A549 (cell line): ENCODE measurements around the gene GRID1. TPM values are rescaled to one million over a fixed set of nuclear protein-coding genes. Genes with fewer than 3 reads are reported as not detected.

ENCODE experiments used
- ATAC-seq, 2 experiments: fragments of 200-7000 bp in 1 of 2; fragments of >200 bp in 1 of 2; cut with Nextera tagmentation in 1 of 2; cut with Tn5 transposase in 1 of 2; 3 replicates each; pipeline versions ENCODE4 v1.8.0 to v1.9.1; 2018 to 2020; ENCODE audit warnings: mild to moderate bottlenecking in 1 of 2, moderate library complexity in 1 of 2
- CTCF ChIA-PET: fragments of 300-600 bp; sonication (Branson Sonifier 250); formaldehyde crosslinking; extraction: SDS; loops from one replicate; lab custom pipeline; 2021; ENCODE audit warnings: antibody characterized with exemption, inconsistent platforms; lab: Yijun Ruan, JAX
- POLR2A ChIA-PET: fragments of 350-600 bp; formaldehyde crosslinking; extraction: SDS; loops from one replicate; lab custom pipeline; 2021; ENCODE audit warnings: antibody characterized with exemption, inconsistent platforms; lab: Yijun Ruan, JAX
- DNase-seq, 2 experiments: peaks; one replicate each; pipeline versions ENCODE4 v3.0.0 to v3.0.0-alpha.2; 2011 to 2016; ENCODE audit warnings: low read depth in 1 of 2, low spot score in 1 of 2
- FAIRE-seq: peaks from 2 replicates; lab custom pipeline; 2011; peaks lifted over from hg19 to GRCh38; lab: Jason Lieb, UNC
- H3K27ac ChIP-seq, 2 experiments: fragments of >200 bp; sonication (Bioruptor Twin); formaldehyde crosslinking; 3 replicates each; pipeline ENCODE4 v1.5.1; 2016 to 2017
- H3K4me1 ChIP-seq: fragments of >200 bp; sonication (Bioruptor Twin); formaldehyde crosslinking; 3 replicates; pipeline ENCODE4 v1.6.1; 2016
- H3K4me2 ChIP-seq: fragments of >200 bp; sonication (Bioruptor Twin); formaldehyde crosslinking; 3 replicates; pipeline ENCODE4 v1.6.1; 2016
- H3K4me3 ChIP-seq: fragments of >200 bp; sonication (Bioruptor Twin); formaldehyde crosslinking; 3 replicates; pipeline ENCODE4 v1.5.1; 2016
- H3K9me3 ChIP-seq: fragments of >200 bp; sonication (Bioruptor Twin); formaldehyde crosslinking; 3 replicates; pipeline ENCODE4 v1.6.1; 2016
- BHLHE40 ChIP-seq: IDR thresholded peaks from 2 replicates; pipeline ENCODE4 v1.6.1; 2012; ENCODE audit warnings: low read depth, low read length, inconsistent platforms
- CTCF ChIP-seq: fragments of >200 bp; sonication (Bioruptor Twin); formaldehyde crosslinking; IDR thresholded peaks from 3 replicates; pipeline ENCODE4 v1.5.1; 2016
- E2F6 ChIP-seq: IDR thresholded peaks from 2 replicates; pipeline ENCODE4 v1.6.1; 2012; ENCODE audit warnings: low read depth, borderline replicate concordance
- EP300 ChIP-seq, 2 experiments: fragments of >200 bp; sonication (Bioruptor Twin); formaldehyde crosslinking; IDR thresholded peaks; 2 replicates in 1 of 2; 3 replicates in 1 of 2; pipeline ENCODE4 v1.6.1; 2016 to 2017
- FOXS1 ChIP-seq: fragments of 250-450 bp; sonication (Bioruptor Pico); IDR thresholded peaks from 2 replicates; pipeline ENCODE4 v1.5.0; 2020; ENCODE audit warnings: mild to moderate bottlenecking, moderate library complexity
- GATA3 ChIP-seq: IDR thresholded peaks from 2 replicates; pipeline ENCODE4 v1.6.1; 2012; ENCODE audit warnings: borderline replicate concordance
- HDAC2 ChIP-seq: fragments of 200-600 bp; sonication (generic); IDR thresholded peaks from 2 replicates; pipeline ENCODE4 v1.6.1; 2016
- HEYL ChIP-seq: fragments of 250-450 bp; sonication (Bioruptor Pico); IDR thresholded peaks from 2 replicates; pipeline ENCODE4 v1.8.0; 2021; ENCODE audit warnings: mild to moderate bottlenecking, moderate library complexity
- HOXB13 ChIP-seq: fragments of 250-450 bp; sonication (Bioruptor Pico); IDR thresholded peaks from 2 replicates; pipeline ENCODE4 v1.5.0; 2020; ENCODE audit warnings: low read depth, mild to moderate bottlenecking, moderate library complexity
- KDM5A ChIP-seq: fragments of 200-600 bp; sonication (generic); IDR thresholded peaks from 2 replicates; pipeline ENCODE4 v1.6.1; 2016; ENCODE audit warnings: antibody characterized with exemption, mild to moderate bottlenecking
- MAFK ChIP-seq: fragments of 450-650 bp; IDR thresholded peaks from 2 replicates; pipeline ENCODE4 v1.6.1; 2014; ENCODE audit not compliant: partially characterized antibody
- MAZ ChIP-seq: fragments of 150-350 bp; IDR thresholded peaks from 2 replicates; pipeline ENCODE4 v1.6.1; 2014; ENCODE audit warnings: antibody characterized with exemption, low read depth, low read length, borderline replicate concordance
- MYC ChIP-seq: IDR thresholded peaks from 2 replicates; pipeline ENCODE4 v1.6.1; 2012; ENCODE audit warnings: mild to moderate bottlenecking, inconsistent platforms, low read length, improper control_type of control experiment, borderline replicate concordance
- POLR2A ChIP-seq: IDR thresholded peaks from 2 replicates; pipeline ENCODE4 v1.6.1; 2012; ENCODE audit warnings: mild to moderate bottlenecking, low read length
- RAD21 ChIP-seq, 2 experiments: fragments of >200 bp in 1 of 2; sonication (Bioruptor Twin) in 1 of 2; formaldehyde crosslinking in 1 of 2; IDR thresholded peaks in 1 of 2; conservative IDR thresholded peaks in 1 of 2; 2 replicates in 1 of 2; 3 replicates in 1 of 2; pipeline ENCODE4 v1.6.1; 2012 to 2018; ENCODE audit warnings: inconsistent platforms in 1 of 2
- RARB ChIP-seq: fragments of 250-450 bp; sonication (Bioruptor Pico); IDR thresholded peaks from 2 replicates; pipeline ENCODE4 v1.8.0; 2021; ENCODE audit warnings: mild to moderate bottlenecking, moderate library complexity
- RNF2 ChIP-seq: fragments of 200-600 bp; sonication (generic); IDR thresholded peaks from 2 replicates; pipeline ENCODE4 v1.6.1; 2016; ENCODE audit warnings: low read depth, mild to moderate bottlenecking, antibody characterized with exemption, moderate library complexity, borderline replicate concordance
- SMC3 ChIP-seq: fragments of >200 bp; sonication (Bioruptor Twin); formaldehyde crosslinking; IDR thresholded peaks from 3 replicates; pipeline ENCODE4 v1.6.1; 2018; ENCODE audit warnings: inconsistent platforms
- SREBF2 ChIP-seq: fragments of 450-650 bp; IDR thresholded peaks from 2 replicates; pipeline ENCODE4 v1.6.1; 2014; ENCODE audit warnings: mild to moderate bottlenecking, moderate library complexity
- ZFP36 ChIP-seq: fragments of 450-650 bp; IDR thresholded peaks from 2 replicates; pipeline ENCODE4 v1.6.1; 2014; ENCODE audit warnings: borderline replicate concordance; ENCODE audit not compliant: partially characterized antibody
- ZSCAN20 ChIP-seq: fragments of 250-450 bp; sonication (Bioruptor Pico); IDR thresholded peaks from 2 replicates; pipeline ENCODE4 v1.8.0; 2022; ENCODE audit warnings: mild to moderate bottlenecking, moderate library complexity
- whole genome bisulfite sequencing: methylation state at CpG from one replicate; pipeline ENCODE4 v1.1.6; 2017; ENCODE audit errors: missing lambda C conversion rate; 5-methylcytosine and 5-hydroxymethylcytosine counted together
- polyA plus RNA-seq, 4 experiments: library from polyadenylated mRNA; depleted of rRNA in 3 of 4; stranded (reverse); fragments of >200 nt; fragmentation: RNase III in 1 of 4; extraction: RNeasy Plus Mini Kit Qiagen cat#74134 plus additional on column Dnase treatment in 1 of 4; gene quantifications; 2 replicates in 3 of 4; 3 replicates in 1 of 4; pipeline ENCODE4 v1.2.3, GENCODE V29; 2011 to 2017

Gene GRID1
- polyA plus RNA-seq, 2 of the 4 experiments (the other 2 are of a cell fraction): 0.14 to 0.30 TPM

- Histone ChIP-seq H3K9me3 (no peaks in the 10 kb centered on the region), H3K4me1 (peaks cover 12% of the 10 kb centered on the region), H3K4me2 (peak overlapping the region; percentile 83), H3K27ac (no peak overlapping the region), H3K4me3 (peak overlapping the region; percentile 39; the same call in 2 of the 3 replicates)
- FAIRE-seq (no peak), DNase-seq (no peak), ATAC-seq (0 out of 6 replicates have a peak, but pooled peaks of 1 of the 2 experiments have one; percentile 3)
- ChIA-PET CTCF (interaction anchor here (0.7 to 6.7 kb wide), 15 partner anchors 9 to 1824 kb away, joined by 3 to 53 read pairs (median 4); no protein-coding TSS in a partner anchor), POLR2A (no interaction called here)
- no peak for TF ChIP-seq ZSCAN20
- TF ChIP-seq HEYL (CRISPR knock-in tag): no peak
- no peak for TF ChIP-seq RNF2
- TF ChIP-seq HOXB13 (CRISPR knock-in tag): no peak
- no peak for TF ChIP-seq ZFP36
- TF ChIP-seq MYC: no peak
- no peak for TF ChIP-seq GATA3
- no peak for TF ChIP-seq POLR2A
- no peak for TF ChIP-seq MAFK
- no peak for TF ChIP-seq HDAC2
- no peak for TF ChIP-seq FOXS1
- no peak for TF ChIP-seq MAZ
- TF ChIP-seq SREBF2: no peak
- no peak for TF ChIP-seq BHLHE40
- no peak for TF ChIP-seq KDM5A
- WGBS: 74% methylated on average over 24 of the region's 29 CpGs
Measured at GRCh38 chr10:86363833-86364490, 2.6 kb downstream of the GRID1 start.

GRCh38 chr10:86363184-86363832 lies 3.3 kb downstream of the GRID1 start:
- no peak for FAIRE-seq
- no peak overlapping the region for H3K27ac ChIP-seq
- CTCF ChIA-PET: interaction anchor here (0.6 to 6.7 kb wide), 23 partner anchors 8 to 1823 kb away, joined by 3 to 53 read pairs (median 3); no protein-coding TSS in a partner anchor

More at GRCh38 chr10:86363184-86363832, 3.3 kb downstream of the GRID1 start:
- peak overlapping the region; percentile 83 for H3K4me2 ChIP-seq
- DNase-seq (peak; percentile 58 to 70), ATAC-seq (peak; percentile 38 to 82)
- no peak for TF ChIP-seq RARB
- TF ChIP-seq E2F6: 0 out of 2 replicates have a peak, but pooled peaks have one; percentile 29
- peak; percentile 58 for TF ChIP-seq CTCF
- peak; percentile 58 for TF ChIP-seq SMC3
- TF ChIP-seq EP300 (IDR thresholded peaks at IDR 0.05): no peak
- TF ChIP-seq RAD21 (conservative IDR thresholded peaks at IDR 0.05 in 1 of 2, IDR thresholded peaks at IDR 0.05 in 1 of 2): peak; percentile 68 to 78
- POLR2A ChIA-PET: interaction anchor here (1.3 kb wide), 1 partner anchor 17 kb away, joined by 3 read pairs; no protein-coding TSS in a partner anchor
- peak overlapping the region; percentile 39 for H3K4me3 ChIP-seq
- peaks cover 12% of the 10 kb centered on the region for H3K4me1 ChIP-seq
- no peaks in the 10 kb centered on the region for H3K9me3 ChIP-seq
- WGBS: 2% methylated on average over 14 of the region's 80 CpGs
